ENCODE results near the gene LDLRAP1. TPM values are rescaled to one million over a fixed set of nuclear protein-coding genes. Genes with fewer than 3 reads are reported as not detected.

LDLRAP1 gene
- total and polyA plus RNA-seq, 7 donors: 9.1 to 35.8 (median 17.4) TPM

DNA sequence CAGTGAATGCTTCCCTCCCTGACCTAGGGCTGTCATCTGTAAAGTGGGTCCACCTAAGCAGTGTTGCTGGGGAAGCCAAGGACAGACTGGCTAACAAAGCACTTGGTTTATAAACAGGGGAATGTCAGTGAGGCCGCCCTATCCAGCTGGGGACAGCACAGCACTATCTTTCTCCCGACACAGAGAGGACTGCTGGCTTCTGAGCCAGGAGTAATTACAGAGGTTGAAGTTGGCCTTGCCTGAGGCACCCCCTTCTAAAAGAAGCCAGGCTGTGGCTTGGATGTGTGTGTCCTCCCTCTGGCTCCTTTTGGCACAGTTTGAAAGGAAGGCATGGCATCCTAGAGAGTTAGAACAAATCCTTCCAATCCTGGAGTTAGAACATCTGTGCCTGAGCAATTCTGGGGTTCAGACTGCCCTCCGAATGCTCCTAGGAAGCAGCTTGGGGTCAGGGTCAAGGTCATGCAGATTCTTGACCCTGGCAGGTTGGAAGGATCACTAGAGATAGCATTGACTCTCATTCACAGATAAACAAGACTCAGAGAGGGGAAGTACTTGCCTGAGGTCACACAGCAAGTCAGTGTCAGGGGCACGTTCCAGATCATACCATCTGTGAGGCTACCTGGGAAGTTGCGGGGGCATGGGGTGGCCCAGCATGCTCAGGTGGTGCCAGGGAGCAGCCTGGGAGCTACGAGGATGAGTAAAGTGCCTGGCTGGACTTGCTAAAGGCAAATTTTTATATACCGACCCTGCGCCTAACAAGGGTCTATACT lies 1.3 kb upstream of the LDLRAP1 start:
- H3K4me1 ChIP-seq: peaks cover 0 to 25% (median 17%) of the 10 kb centered on the region in 4 donors
- no peak for DNase-seq
- H3K27ac ChIP-seq: no peak overlapping the region
- no peaks in the 10 kb centered on the region for H3K36me3 ChIP-seq
- H3K27me3 ChIP-seq: no peaks in the 10 kb centered on the region
- 74 to 85% methylated on average over 8 of the region's 8 CpGs for WGBS, 2 donors
- TF ChIP-seq EP300 (IDR thresholded peaks at IDR 0.05) (no peak), POLR2AphosphoS5 (IDR thresholded peaks at IDR 0.05) (no peak), POLR2A (IDR thresholded peaks at IDR 0.05) (no peak)
- TF ChIP-seq, protein P1, sequence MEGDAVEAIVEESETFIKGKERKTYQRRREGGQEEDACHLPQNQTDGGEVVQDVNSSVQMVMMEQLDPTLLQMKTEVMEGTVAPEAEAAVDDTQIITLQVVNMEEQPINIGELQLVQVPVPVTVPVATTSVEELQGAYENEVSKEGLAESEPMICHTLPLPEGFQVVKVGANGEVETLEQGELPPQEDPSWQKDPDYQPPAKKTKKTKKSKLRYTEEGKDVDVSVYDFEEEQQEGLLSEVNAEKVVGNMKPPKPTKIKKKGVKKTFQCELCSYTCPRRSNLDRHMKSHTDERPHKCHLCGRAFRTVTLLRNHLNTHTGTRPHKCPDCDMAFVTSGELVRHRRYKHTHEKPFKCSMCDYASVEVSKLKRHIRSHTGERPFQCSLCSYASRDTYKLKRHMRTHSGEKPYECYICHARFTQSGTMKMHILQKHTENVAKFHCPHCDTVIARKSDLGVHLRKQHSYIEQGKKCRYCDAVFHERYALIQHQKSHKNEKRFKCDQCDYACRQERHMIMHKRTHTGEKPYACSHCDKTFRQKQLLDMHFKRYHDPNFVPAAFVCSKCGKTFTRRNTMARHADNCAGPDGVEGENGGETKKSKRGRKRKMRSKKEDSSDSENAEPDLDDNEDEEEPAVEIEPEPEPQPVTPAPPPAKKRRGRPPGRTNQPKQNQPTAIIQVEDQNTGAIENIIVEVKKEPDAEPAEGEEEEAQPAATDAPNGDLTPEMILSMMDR (IDR thresholded peaks at IDR 0.05): no peak
- no peaks in the 10 kb centered on the region for H3K9me3 ChIP-seq
- H3K4me3 ChIP-seq: no peak overlapping the region
- intact Hi-C loops (cut with DNase I): no loop called here

DNA sequence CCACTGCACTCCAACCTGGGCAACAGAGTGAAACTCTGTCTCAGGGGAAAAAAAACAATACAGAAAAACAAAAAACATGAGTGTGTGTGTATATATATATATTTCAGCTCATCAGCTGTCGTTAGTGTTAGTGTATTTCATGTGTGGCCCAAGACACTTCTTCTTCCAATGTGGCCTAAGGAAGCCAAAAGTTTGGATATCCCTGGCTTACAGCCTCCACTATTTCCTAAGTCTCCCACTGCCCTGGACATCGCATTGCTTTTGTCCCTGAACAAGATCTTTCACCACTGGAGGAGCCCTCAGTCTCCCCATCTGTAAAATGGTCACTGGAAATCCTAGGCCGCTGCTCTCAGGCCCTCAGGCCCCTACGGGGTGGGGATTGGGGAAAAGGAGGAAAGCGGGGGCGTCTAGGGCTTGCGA lies 391 bp upstream of the LDLRAP1 start:
- H3K4me1 ChIP-seq: peaks cover 0 to 25% (median 17%) of the 10 kb centered on the region in 4 donors
- no peaks in the 10 kb centered on the region for H3K9me3 ChIP-seq
- peak overlapping the region; percentile 77 to 95 (median 82) for H3K4me3 ChIP-seq
- 17 to 33% methylated on average over 7 of the region's 7 CpGs for WGBS, 2 donors
- no peaks in the 10 kb centered on the region for H3K27me3 ChIP-seq
- peak overlapping the region; percentile 84 to 92 (median 88) for H3K27ac ChIP-seq
- DNase-seq: no peak
- no peak for TF ChIP-seq EP300 (IDR thresholded peaks at IDR 0.05)
- H3K36me3 ChIP-seq: no peaks in the 10 kb centered on the region
- intact Hi-C loops (cut with DNase I): no loop called here

DNA sequence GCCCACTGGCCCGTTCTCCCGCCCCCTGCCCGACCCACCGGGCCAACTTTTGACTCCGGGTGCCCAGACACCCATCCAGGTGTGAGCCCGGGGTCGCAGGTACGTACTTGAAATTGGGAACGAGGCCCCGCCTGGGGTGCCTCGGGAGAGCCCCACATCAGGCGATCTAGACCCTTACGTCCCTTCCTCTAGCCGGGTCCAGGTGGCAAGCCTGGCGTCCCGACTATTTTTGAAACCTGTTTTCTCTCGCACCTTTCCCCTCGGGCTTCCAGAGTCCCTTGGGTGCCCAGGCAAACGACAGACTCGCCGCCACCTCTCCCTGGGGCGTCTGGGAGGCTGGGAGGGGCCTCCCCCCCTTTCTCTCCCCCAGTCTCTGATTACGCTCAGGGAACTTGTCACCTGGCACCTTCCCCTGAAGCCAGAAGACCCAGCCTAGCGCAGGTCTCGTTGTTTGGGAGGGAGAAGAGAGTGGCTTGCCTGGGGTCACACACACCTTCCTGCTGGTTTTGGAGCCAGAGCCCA lies 898 bp downstream of the LDLRAP1 start:
- peak overlapping the region; percentile 84 to 92 (median 88) for H3K27ac ChIP-seq
- no peaks in the 10 kb centered on the region for H3K27me3 ChIP-seq
- no peaks in the 10 kb centered on the region for H3K36me3 ChIP-seq
- TF ChIP-seq POLR2A (IDR thresholded peaks at IDR 0.05) (no peak), POLR2AphosphoS5 (IDR thresholded peaks at IDR 0.05) (no peak), EP300 (IDR thresholded peaks at IDR 0.05) (no peak)
- TF ChIP-seq, protein P1 (IDR thresholded peaks at IDR 0.05): no peak
- DNase-seq: peak; percentile 65
- peak overlapping the region; percentile 77 to 95 (median 82) for H3K4me3 ChIP-seq
- H3K4me1 ChIP-seq: peaks cover 0 to 31% (median 24%) of the 10 kb centered on the region in 4 donors
- no peaks in the 10 kb centered on the region for H3K9me3 ChIP-seq
- 2 to 8% methylated on average over 25 of the region's 25 CpGs for whole genome bisulfite sequencing, 2 donors
- intact Hi-C loops (cut with DNase I): loop anchor here (2.0 kb wide), 1 partner anchor 22 kb away; no protein-coding TSS in a partner anchor

DNA sequence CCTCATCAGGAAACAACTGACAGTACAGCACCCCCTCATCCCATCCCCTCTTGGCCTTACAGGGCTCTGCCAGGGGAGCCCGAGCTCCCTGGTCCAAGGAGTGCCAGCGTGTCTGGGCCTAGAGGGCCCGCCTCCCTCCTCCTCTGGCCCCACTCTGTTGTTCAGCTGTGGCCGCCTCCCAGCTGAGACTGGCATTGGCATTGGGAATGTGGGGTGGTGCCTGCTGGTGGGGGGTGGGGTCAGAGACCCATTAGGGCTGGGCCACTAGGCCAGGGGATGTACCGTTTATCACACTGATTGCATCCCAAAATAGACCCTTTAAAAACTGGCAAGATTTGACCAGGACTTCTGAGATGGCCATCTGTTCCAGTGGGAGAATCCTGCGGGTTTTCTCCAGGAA lies 1.4 kb downstream of the LDLRAP1 start:
- Histone ChIP-seq H3K27me3 (no peaks in the 10 kb centered on the region), H3K4me1 (peaks cover 0 to 36% (median 30%) of the 10 kb centered on the region in 4 donors), H3K36me3 (no peaks in the 10 kb centered on the region), H3K4me3 (peak overlapping the region; percentile 77 to 95 (median 82)), H3K9me3 (no peaks in the 10 kb centered on the region), H3K27ac (peak overlapping the region; percentile 84 to 92 (median 88))
- 27 to 57% methylated on average over 6 of the region's 6 CpGs for WGBS, 2 donors
- DNase-seq: no peak
- intact Hi-C loops (cut with DNase I): loop anchor here (2.0 kb wide), 1 partner anchor 22 kb away; no protein-coding TSS in a partner anchor
- TF ChIP-seq, protein P1 (IDR thresholded peaks at IDR 0.05): no peak
- TF ChIP-seq POLR2A (IDR thresholded peaks at IDR 0.05) (no peak), POLR2AphosphoS5 (IDR thresholded peaks at IDR 0.05) (peak in 1 of 4 donors; percentile 13), EP300 (IDR thresholded peaks at IDR 0.05) (no peak)

DNA sequence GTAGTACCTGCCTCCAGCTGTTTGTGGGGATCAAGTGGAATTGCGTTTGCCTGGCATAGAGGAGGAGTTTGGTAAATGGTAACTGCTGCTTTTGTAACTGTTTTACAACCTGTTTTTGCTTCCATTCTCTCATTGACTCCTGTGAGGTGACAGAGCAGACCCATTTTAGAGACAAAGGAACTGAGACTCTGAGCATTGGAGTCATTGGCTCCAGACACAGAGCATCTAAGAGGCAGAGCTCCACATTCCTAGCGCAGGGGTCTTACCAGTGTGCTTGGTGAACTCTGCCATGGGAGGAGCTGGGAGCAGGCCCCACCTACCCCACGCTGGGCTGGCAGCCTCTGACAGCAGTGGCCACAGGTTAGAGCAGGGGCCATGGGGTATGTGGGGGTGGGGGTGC lies 2.4 kb downstream of the LDLRAP1 start:
- Histone ChIP-seq H3K36me3 (no peaks in the 10 kb centered on the region), H3K4me1 (peaks cover 0 to 46% (median 37%) of the 10 kb centered on the region in 4 donors), H3K27me3 (no peaks in the 10 kb centered on the region), H3K9me3 (no peaks in the 10 kb centered on the region), H3K27ac (no peak overlapping the region), H3K4me3 (no peak overlapping the region)
- TF ChIP-seq, protein P1 (IDR thresholded peaks at IDR 0.05): no peak
- no peak for TF ChIP-seq EP300 (IDR thresholded peaks at IDR 0.05)
- TF ChIP-seq POLR2A (IDR thresholded peaks at IDR 0.05): no peak
- TF ChIP-seq POLR2AphosphoS5 (IDR thresholded peaks at IDR 0.05): no peak
- no peak for DNase-seq
- intact Hi-C loops (cut with DNase I): loop anchor here (2.0 kb wide), 1 partner anchor 21 kb away; no protein-coding TSS in a partner anchor
- WGBS, 2 donors: 76 to 91% methylated on average over 3 of the region's 3 CpGs

All from sigmoid colon (tissue), 7 donors.